Vagina (tissue), 2 donors: ENCODE results near the gene CCDC92B.

ENCODE experiments used
- POLR2A ChIP-seq, 2 donors: fragments of 450-650 bp; IDR thresholded peaks; one replicate each; pipeline ENCODE4 v1.6.1; 2017; ENCODE audit warnings: antibody characterized with exemption in 2 of 2, mild to moderate bottlenecking in 2 of 2, moderate library complexity in 2 of 2
- POLR2AphosphoS5 ChIP-seq, 2 donors: sonication (generic); formaldehyde crosslinking; IDR thresholded peaks; one replicate each; pipeline ENCODE4 v1.9.0; 2017; ENCODE audit warnings: antibody characterized with exemption in 2 of 2, mild to moderate bottlenecking in 2 of 2, low read depth in 1 of 2; ENCODE audit not compliant: insufficient read depth in 1 of 2

GRCh38 chr17:2775206-2775605, 25.8 kb upstream of the CCDC92B start:
- TF ChIP-seq POLR2A (IDR thresholded peaks at IDR 0.05) (no peak), POLR2AphosphoS5 (IDR thresholded peaks at IDR 0.05; ENCODE audit: insufficient read depth in 1 of 2, low read depth in 1 of 2) (no peak)
